ENCODE data around the gene NAA10.
A peak's percentile ranks its signal among the peaks of the same experiment; 100 is the strongest.

NAA10 gene

GRCh38 chrX:153955228-153955732 is 20.4 kb upstream of the NAA10 start:
- no peak for DNase-seq (ENCODE audit: low spot score)
- POLR2A ChIA-PET (ENCODE audit: low non-redundant PET): no interaction called here

GRCh38 chrX:153954558-153955227 is 19.9 kb upstream of the NAA10 start:
- TF ChIP-seq CTCF (conservative IDR thresholded peaks at IDR 0.05; ENCODE audit: low read depth): no peak
- no peak overlapping the region for H3K27ac ChIP-seq
- CTCF ChIA-PET: no interaction called here

More at GRCh38 chrX:153955228-153955732, 20.4 kb upstream of the NAA10 start:
- H3K27ac ChIP-seq: no peak overlapping the region
- CTCF ChIA-PET: no interaction called here
- no peak for TF ChIP-seq CTCF (conservative IDR thresholded peaks at IDR 0.05; ENCODE audit: low read depth)

GRCh38 chrX:153953892-153954557 is 19.2 kb upstream of the NAA10 start:
- no peak for TF ChIP-seq CTCF (conservative IDR thresholded peaks at IDR 0.05; ENCODE audit: low read depth)
- CTCF ChIA-PET: interaction anchor here (0.6 kb wide), 1 partner anchor 11 kb away, joined by 3 read pairs; no protein-coding TSS in a partner anchor
- POLR2A ChIA-PET (ENCODE audit: low non-redundant PET): no interaction called here
- no peak for DNase-seq (ENCODE audit: low spot score)
- H3K27ac ChIP-seq: peak overlapping the region; percentile 24; the same call in 1 of the 2 replicates

More at GRCh38 chrX:153954558-153955227, 19.9 kb upstream of the NAA10 start:
- POLR2A ChIA-PET (ENCODE audit: low non-redundant PET): no interaction called here
- no peak for DNase-seq (ENCODE audit: low spot score)

GRCh38 chrX:153953342-153953830 is 18.5 kb upstream of the NAA10 start:
- H3K27ac ChIP-seq: peak overlapping the region; percentile 24; the same call in 1 of the 2 replicates
- DNase-seq (ENCODE audit: low spot score): peak; percentile 49
- ChIA-PET CTCF (interaction anchor here (0.6 kb wide), 1 partner anchor 11 kb away, joined by 3 read pairs; no protein-coding TSS in a partner anchor), POLR2A (ENCODE audit: low non-redundant PET) (no interaction called here)
- peak; percentile 83 for TF ChIP-seq CTCF (conservative IDR thresholded peaks at IDR 0.05; ENCODE audit: low read depth)

GRCh38 chrX:153952373-153953026 is 17.7 kb upstream of the NAA10 start:
- TF ChIP-seq CTCF (conservative IDR thresholded peaks at IDR 0.05; ENCODE audit: low read depth): no peak
- ChIA-PET POLR2A (ENCODE audit: low non-redundant PET) (no interaction called here), CTCF (interaction anchor here (1.1 kb wide), 1 partner anchor 29 kb away, joined by 3 read pairs; no protein-coding TSS in a partner anchor)

More at GRCh38 chrX:153952373-153953026, 17.7 kb upstream of the NAA10 start:
- H3K27ac ChIP-seq: 0 out of 2 replicates have a peak overlapping the region, but pooled peaks have one; percentile 24
- no peak for DNase-seq (ENCODE audit: low spot score)
